H1 (cell line): ENCODE results near the gene RAB7B. TPM values are rescaled to one million over a fixed set of nuclear protein-coding genes. Genes with fewer than 3 reads are reported as not detected.

ENCODE experiments used
- ATF3 ChIP-seq: IDR thresholded peaks from 2 replicates; pipeline ENCODE4 v1.6.1; 2011; ENCODE audit warnings: low read depth, mild to moderate bottlenecking, low read length; ENCODE audit not compliant: insufficient read depth
- BRCA1 ChIP-seq: IDR thresholded peaks from 2 replicates; pipeline ENCODE4 v1.6.1; 2012; ENCODE audit warnings: low read depth, low read length, improper control_type of control experiment
- CHD7 ChIP-seq: fragments of 300-600 bp; sonication (generic); IDR thresholded peaks from 2 replicates; pipeline ENCODE4 v1.7.1; 2012; ENCODE audit warnings: low read length, moderate library complexity, mild to moderate bottlenecking, inconsistent platforms; ENCODE audit not compliant: insufficient replicate concordance
- POLR2A ChIP-seq, 2 experiments: IDR thresholded peaks; 1 replicate in 1 of 2; 2 replicates in 1 of 2; pipeline ENCODE4 v1.6.1; 2011; ENCODE audit warnings: low read depth in 2 of 2, low read length in 2 of 2, mild to moderate bottlenecking in 2 of 2; ENCODE audit errors: control extremely low read depth in 1 of 2
- RXRA ChIP-seq: IDR thresholded peaks from 2 replicates; pipeline ENCODE4 v1.6.1; 2011; ENCODE audit warnings: low read depth, mild to moderate bottlenecking, low read length, moderate library complexity; ENCODE audit not compliant: insufficient read depth
- SIRT6 ChIP-seq: IDR thresholded peaks from one replicate; pipeline ENCODE4 v1.7.1; 2012; ENCODE audit warnings: low read length, inconsistent platforms
- SP1 ChIP-seq: IDR thresholded peaks from 2 replicates; pipeline ENCODE4 v1.6.1; 2011; ENCODE audit warnings: low read depth, low read length
- SRF ChIP-seq: IDR thresholded peaks from 2 replicates; pipeline ENCODE4 v1.6.1; 2011; ENCODE audit warnings: mild to moderate bottlenecking, low read depth, low read length, moderate library complexity
- USF2 ChIP-seq: IDR thresholded peaks from 2 replicates; pipeline ENCODE4 v1.6.1; 2011; ENCODE audit warnings: low read length, improper control_type of control experiment
- ZNF274 ChIP-seq: IDR thresholded peaks from 2 replicates; pipeline ENCODE4 v1.7.0; 2012; ENCODE audit warnings: low read length, borderline replicate concordance; ENCODE audit errors: extremely low read depth
- polyA plus RNA-seq, 7 experiments: library from polyadenylated mRNA; depleted of rRNA in 3 of 7; stranded (reverse) in 5 of 7; unstranded in 2 of 7; fragments of >200 nt in 5 of 7; fragments of 200-250 nt in 2 of 7; gene quantifications; 1 replicate in 5 of 7; 2 replicates in 1 of 7; 4 replicates in 1 of 7; pipeline versions ENCODE4 v1.2.1 to v1.2.3, GENCODE V29; 2011 to 2013; ENCODE audit warnings: missing spikeins in 2 of 7, mixed read lengths in 2 of 7
- total RNA-seq: library from RNA; stranded (reverse); fragmentation: NEBNext Ultra II Directional; extraction: Animal tissue kit (Norgen Biotek cat#: 25700); gene quantifications from 2 replicates; pipeline ENCODE4 v1.2.1, GENCODE V29; 2021

Gene RAB7B
- total and polyA plus RNA-seq, 2 of the 8 experiments (the other 6 are each of a cell fraction or from before 2014, with no cell fraction given) = 0.05 TPM; not detected in 1

- TF ChIP-seq USF2 (no peak), CHD7 (no peak), SIRT6 (no peak), RXRA (no peak), POLR2A (IDR thresholded peaks at IDR 0.05; ENCODE audit: control extremely low read depth in 1 of 2, low read depth in 2 of 2, low read length in 2 of 2) (no peak), ATF3 (no peak), BRCA1 (no peak), SRF (no peak), SP1 (no peak), ZNF274 (no peak)
- TF ChIP-seq, all 59 proteins: peak for 0
These were observed 17.9 kb upstream of the RAB7B start (continued) for GRCh38 chr1:206021008-206021625.
